ENCODE measurements around the gene MYLK2. TPM values are rescaled to one million over a fixed set of nuclear protein-coding genes. Genes with fewer than 3 reads are reported as not detected.

The MYLK2 gene
- total RNA-seq, 2 experiments from 2014 or later: 0.67 to 0.69 TPM

DNA sequence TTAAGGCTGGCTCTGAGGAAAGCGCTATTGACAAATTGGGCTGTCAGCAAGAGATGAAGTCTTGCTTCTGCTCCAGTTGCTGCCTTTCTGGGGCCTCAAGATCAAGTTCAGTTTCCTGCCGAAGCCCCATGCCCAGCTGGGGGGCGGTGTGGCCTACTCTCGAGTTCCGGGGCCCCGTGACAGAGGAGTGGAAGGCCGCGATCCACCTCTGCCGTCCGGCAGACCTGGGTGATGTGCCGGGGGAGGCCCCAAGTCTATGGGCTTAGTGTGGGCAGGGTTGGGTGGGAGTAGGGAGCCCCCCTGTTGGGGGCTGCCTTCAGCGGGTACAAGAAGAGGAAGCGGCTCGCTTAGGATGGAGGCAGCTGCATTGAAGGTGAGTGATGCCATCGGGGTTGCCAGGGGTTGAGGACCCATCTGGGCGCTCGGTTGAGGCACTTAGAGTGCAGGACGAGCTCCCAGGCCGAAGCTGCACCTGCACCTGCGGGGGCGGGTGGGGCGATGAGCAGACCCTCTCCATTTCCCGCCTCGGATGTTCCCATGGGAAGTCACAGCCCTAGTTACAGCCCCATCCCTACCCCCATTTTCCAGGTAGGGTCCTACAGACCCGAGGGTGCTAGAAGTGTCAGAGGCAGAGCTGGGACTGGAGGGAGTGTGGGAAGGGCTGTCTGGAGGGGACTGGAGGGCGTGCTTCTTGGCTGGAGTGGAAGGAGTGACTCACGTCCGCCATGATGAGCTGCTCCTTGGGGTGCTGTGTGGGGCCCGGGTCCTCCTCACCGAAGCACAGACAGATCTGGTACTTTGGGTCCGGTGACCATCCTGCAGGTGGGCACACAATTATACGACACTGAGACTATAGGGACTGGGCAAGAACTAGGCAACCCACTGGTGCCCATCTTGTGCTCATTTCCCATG lies 29.2 kb downstream of the MYLK2 start:
- CTCF ChIA-PET (ENCODE audit: unreplicated experiment): no interaction called here
- DNase-seq (ENCODE audit: low spot score): no peak
- H3K4me1 ChIP-seq (ENCODE audit: insufficient read depth, low read length, poor library complexity, severe bottlenecking): peaks cover 7% of the 10 kb centered on the region
- no TSS peak for BruUV-seq (replicated peaks)
- H3K4me3 ChIP-seq (ENCODE audit: low read depth, low read length, poor library complexity, severe bottlenecking): no peak overlapping the region
- no peak overlapping the region for H3K4me2 ChIP-seq (ENCODE audit: low read length)
- H3K9me3 ChIP-seq (ENCODE audit: low read length): no peaks in the 10 kb centered on the region
- H4K20me1 ChIP-seq (ENCODE audit: insufficient read depth, low read length): no peaks in the 10 kb centered on the region
- no peak overlapping the region for H3K27ac ChIP-seq (ENCODE audit: low read depth, low read length, poor library complexity, severe bottlenecking)
- no peaks in the 10 kb centered on the region for H3K36me3 ChIP-seq (ENCODE audit: insufficient read depth, low read length)
- TF ChIP-seq EZH2phosphoT487 (IDR thresholded peaks at IDR 0.05; ENCODE audit: borderline replicate concordance, low read depth, low read length): no peak
- TF ChIP-seq, protein P1, sequence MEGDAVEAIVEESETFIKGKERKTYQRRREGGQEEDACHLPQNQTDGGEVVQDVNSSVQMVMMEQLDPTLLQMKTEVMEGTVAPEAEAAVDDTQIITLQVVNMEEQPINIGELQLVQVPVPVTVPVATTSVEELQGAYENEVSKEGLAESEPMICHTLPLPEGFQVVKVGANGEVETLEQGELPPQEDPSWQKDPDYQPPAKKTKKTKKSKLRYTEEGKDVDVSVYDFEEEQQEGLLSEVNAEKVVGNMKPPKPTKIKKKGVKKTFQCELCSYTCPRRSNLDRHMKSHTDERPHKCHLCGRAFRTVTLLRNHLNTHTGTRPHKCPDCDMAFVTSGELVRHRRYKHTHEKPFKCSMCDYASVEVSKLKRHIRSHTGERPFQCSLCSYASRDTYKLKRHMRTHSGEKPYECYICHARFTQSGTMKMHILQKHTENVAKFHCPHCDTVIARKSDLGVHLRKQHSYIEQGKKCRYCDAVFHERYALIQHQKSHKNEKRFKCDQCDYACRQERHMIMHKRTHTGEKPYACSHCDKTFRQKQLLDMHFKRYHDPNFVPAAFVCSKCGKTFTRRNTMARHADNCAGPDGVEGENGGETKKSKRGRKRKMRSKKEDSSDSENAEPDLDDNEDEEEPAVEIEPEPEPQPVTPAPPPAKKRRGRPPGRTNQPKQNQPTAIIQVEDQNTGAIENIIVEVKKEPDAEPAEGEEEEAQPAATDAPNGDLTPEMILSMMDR (conservative IDR thresholded peaks at IDR 0.05; ENCODE audit: low read length): no peak
- H3K9me2 ChIP-seq (ENCODE audit: insufficient read depth, low read length): no peaks in the 10 kb centered on the region
- intact Hi-C loops (cut with micrococcal nuclease; ENCODE audit: unreplicated experiment): no loop called here
- no peak overlapping the region for H2AFZ ChIP-seq (ENCODE audit: low read length)
- POLR2A ChIA-PET: no interaction called here
- no peaks in the 10 kb centered on the region for H3K79me2 ChIP-seq (ENCODE audit: insufficient read depth, low read depth, low read length)

DNA sequence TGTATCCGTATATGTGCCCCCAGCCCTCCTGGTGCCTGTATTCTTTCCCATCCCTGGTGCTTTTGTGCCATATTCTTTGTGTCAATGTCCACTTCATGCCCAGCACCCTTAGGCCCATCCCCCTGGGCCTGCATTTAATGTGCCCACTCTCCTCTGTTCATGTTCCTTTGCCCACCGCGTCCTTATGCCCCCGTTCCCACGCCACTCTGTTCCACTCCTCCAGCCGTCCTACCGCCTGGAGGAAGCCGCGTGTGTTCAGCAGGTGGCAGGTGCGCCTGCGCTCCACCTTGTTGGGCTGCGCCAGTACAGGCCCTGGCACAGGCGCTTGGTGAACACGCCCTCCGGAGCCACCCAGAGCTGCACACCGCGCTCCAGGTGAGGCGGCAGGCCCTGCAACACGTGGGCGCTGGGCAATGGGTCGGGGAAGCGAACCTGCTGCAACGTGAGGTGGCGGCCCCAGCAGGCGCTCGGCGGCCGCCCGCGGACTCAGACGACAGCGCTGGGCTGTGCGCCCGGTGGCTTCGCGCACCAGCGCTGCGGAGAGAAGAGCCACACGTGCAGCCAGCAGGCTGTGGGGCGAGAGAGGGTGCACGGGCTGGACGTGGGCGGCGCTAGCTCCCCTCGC lies 30.3 kb downstream of the MYLK2 start:
- Histone ChIP-seq H3K9me3 (ENCODE audit: low read length) (no peaks in the 10 kb centered on the region), H2AFZ (ENCODE audit: low read length) (no peak overlapping the region), H3K4me2 (ENCODE audit: low read length) (no peak overlapping the region), H3K36me3 (ENCODE audit: insufficient read depth, low read length) (no peaks in the 10 kb centered on the region), H3K4me1 (ENCODE audit: insufficient read depth, low read length, poor library complexity, severe bottlenecking) (peaks cover 7% of the 10 kb centered on the region), H3K4me3 (ENCODE audit: low read depth, low read length, poor library complexity, severe bottlenecking) (no peak overlapping the region), H4K20me1 (ENCODE audit: insufficient read depth, low read length) (no peaks in the 10 kb centered on the region), H3K79me2 (ENCODE audit: insufficient read depth, low read depth, low read length) (no peaks in the 10 kb centered on the region), H3K9me2 (ENCODE audit: insufficient read depth, low read length) (no peaks in the 10 kb centered on the region), H3K27ac (ENCODE audit: low read depth, low read length, poor library complexity, severe bottlenecking) (no peak overlapping the region)
- intact Hi-C loops (cut with micrococcal nuclease; ENCODE audit: unreplicated experiment): no loop called here
- ChIA-PET POLR2A (no interaction called here), CTCF (ENCODE audit: unreplicated experiment) (no interaction called here)
- no TSS peak for BruUV-seq (replicated peaks)
- TF ChIP-seq, protein P1 (conservative IDR thresholded peaks at IDR 0.05; ENCODE audit: low read length): no peak
- DNase-seq (ENCODE audit: low spot score): no peak
